Panc1 (cell line): ENCODE measurements around the gene CARM1. TPM values are rescaled to one million over a fixed set of nuclear protein-coding genes. Genes with fewer than 3 reads are reported as not detected.
A peak's percentile ranks its signal among the peaks of the same experiment; 100 is the strongest.
"Not testable (repeated sequence)": the region's sequence is repeated elsewhere in the genome, so short reads cannot be mapped to it uniquely, and the experiment has no call there.

ENCODE experiments used
- ATAC-seq: fragments of 200-7000 bp; cut with Tn5 transposase; 2 replicates; pipeline ENCODE4 v1.9.1; 2020; ENCODE audit warnings: mild to moderate bottlenecking, moderate library complexity
- BruUV-seq: library from RNA; stranded (reverse); fragments of 400-500 nt; replicated peaks from 2 replicates; lab custom pipeline; 2021; lab: Mats Ljungman, UMichigan
- CTCF ChIA-PET: fragments of 300-600 bp; sonication (Branson Sonifier 250); formaldehyde crosslinking; loops from one replicate; lab custom pipeline; 2022; ENCODE audit warnings: antibody characterized with exemption; lab: Charles Lee
- POLR2A ChIA-PET: fragments of 300-600 bp; sonication (Branson Sonifier 250); formaldehyde crosslinking; loops from one replicate; lab custom pipeline; 2022; ENCODE audit warnings: antibody characterized with exemption; lab: Charles Lee
- DNase-seq: peaks from one replicate; pipeline ENCODE4 v3.0.0-alpha.2; 2010; ENCODE audit warnings: low read depth, low spot score
- H3K27ac ChIP-seq: 2 replicates; pipeline ENCODE4 v1.5.1; 2011; ENCODE audit warnings: mild to moderate bottlenecking, low read length, inconsistent platforms
- H3K27me3 ChIP-seq: fragments of 200-500 bp; sonication (Bioruptor generic); 2 replicates; pipeline ENCODE4 v1.6.0; 2014; ENCODE audit warnings: low read length, inconsistent platforms; ENCODE audit not compliant: control insufficient read depth, insufficient read depth
- H3K36me3 ChIP-seq: fragments of 200-500 bp; sonication (Bioruptor generic); 2 replicates; pipeline ENCODE4 v1.5.1; 2014; ENCODE audit warnings: inconsistent platforms, mild to moderate bottlenecking, low read length, moderate library complexity; ENCODE audit not compliant: control insufficient read depth, insufficient read depth
- H3K4me1 ChIP-seq: 2 replicates; pipeline ENCODE4 v1.5.1; 2011; ENCODE audit warnings: inconsistent platforms, mild to moderate bottlenecking, low read length, moderate library complexity; ENCODE audit not compliant: control insufficient read depth, insufficient read depth
- H3K4me3 ChIP-seq, 2 experiments: 2 replicates each; pipeline ENCODE4 v1.5.1; 2011 to 2012; ENCODE audit warnings: low read depth in 2 of 2, low read length in 2 of 2, mild to moderate bottlenecking in 2 of 2, inconsistent platforms in 1 of 2, moderate library complexity in 1 of 2
- H3K9me3 ChIP-seq: fragments of 200-500 bp; sonication (Bioruptor generic); 2 replicates; pipeline ENCODE4 v1.5.1; 2014; ENCODE audit warnings: low read depth, mild to moderate bottlenecking, inconsistent platforms, low read length, moderate library complexity; ENCODE audit not compliant: control insufficient read depth, insufficient read depth
- POLR2AphosphoS5 ChIP-seq: IDR thresholded peaks from 2 replicates; pipeline ENCODE4 v1.6.1; 2012; ENCODE audit warnings: mild to moderate bottlenecking, low read depth, low read length, moderate library complexity
- SIN3A ChIP-seq: IDR thresholded peaks from 2 replicates; pipeline ENCODE4 v1.6.1; 2012; ENCODE audit warnings: low read depth, mild to moderate bottlenecking, low read length, moderate library complexity, borderline replicate concordance; ENCODE audit not compliant: insufficient read depth
- TCF7L2 ChIP-seq: IDR thresholded peaks from 2 replicates; pipeline ENCODE4 v1.6.1; 2011; ENCODE audit warnings: mild to moderate bottlenecking, low read depth, low read length, inconsistent platforms
- in situ Hi-C: cut with HindIII; loops from 2 replicates; pipeline ENCODE4 v1.10.0; 2016; ENCODE audit warnings: low sequenced_read_pairs, low pct_unique_long_range_greater_than_20kb
- intact Hi-C: fragments of 100-400 bp; cut with micrococcal nuclease; formaldehyde crosslinking; loops from one replicate; pipeline ENCODE4 v1.10.0; 2022; ENCODE audit not compliant: unreplicated experiment
- total RNA-seq: library from RNA; stranded (reverse); gene quantifications from one replicate; pipeline ENCODE4 v1.2.1, GENCODE V29; 2021; ENCODE audit not compliant: unreplicated experiment
- TF ChIP-seq, protein P1 (sequence below), 2 experiments: IDR thresholded peaks; 2 replicates each; pipeline ENCODE4 v1.6.1; 2011 to 2012; ENCODE audit warnings: low read depth in 2 of 2, control low read depth in 1 of 2, low read length in 1 of 2, mild to moderate bottlenecking in 1 of 2, moderate library complexity in 1 of 2; ENCODE audit not compliant: insufficient read depth in 1 of 2
- TF ChIP-seq, protein P2 (sequence below): fragments of 450-650 bp; IDR thresholded peaks from 2 replicates; pipeline ENCODE4 v1.5.1; 2017; ENCODE audit warnings: mild to moderate bottlenecking

Gene CARM1
- total RNA-seq, 1 experiment from 2014 or later = 44.9 TPM

DNA sequence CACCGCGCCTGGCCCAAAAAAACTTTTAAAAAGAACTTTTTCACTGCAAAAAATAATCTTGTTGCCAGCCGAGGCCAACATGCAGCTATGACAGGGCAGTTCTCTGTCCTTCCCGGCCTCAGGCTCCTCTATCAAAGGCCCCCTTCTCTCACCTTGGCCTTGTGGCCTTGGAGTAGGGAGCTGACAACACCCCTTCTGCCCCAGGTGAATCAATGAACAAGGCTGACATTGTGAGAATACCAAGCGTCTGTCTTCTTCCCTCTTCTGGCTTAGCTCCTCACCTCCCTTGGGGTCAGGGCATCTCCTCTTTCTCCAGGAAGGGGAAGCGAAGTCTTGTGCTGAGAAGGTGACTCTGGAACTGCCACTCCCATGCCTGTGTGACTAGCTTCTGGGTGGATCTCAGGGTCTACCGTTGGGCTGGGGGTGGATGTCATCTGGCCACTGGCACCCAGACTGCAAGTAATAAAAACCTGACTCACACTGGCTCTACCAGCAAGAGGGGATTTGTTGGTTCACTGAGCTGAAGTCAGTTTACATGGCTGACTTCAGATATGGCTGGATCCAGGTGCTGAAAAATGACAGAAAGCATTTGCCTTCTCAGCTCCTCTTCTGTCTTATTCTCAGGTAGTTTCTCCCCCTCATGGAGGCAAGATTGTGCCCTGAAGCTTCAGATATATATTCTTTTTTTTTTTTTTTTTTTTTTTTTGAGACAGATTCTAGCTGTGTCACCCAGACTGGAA, 16.8 kb upstream of the CARM1 start:
- ChIA-PET CTCF (interaction anchor here (0.6 to 1.8 kb wide), 2 partner anchors 10 to 183 kb away, joined by 3 to 12 read pairs; no protein-coding TSS in a partner anchor), POLR2A (interaction anchor here (0.6 kb wide), 1 partner anchor 28 kb away, joined by 4 read pairs; no protein-coding TSS in a partner anchor)
- no peak overlapping the region for H3K27ac ChIP-seq
- no peak for ATAC-seq
- BruUV-seq = no TSS peak
- no peaks in the 10 kb centered on the region for H3K36me3 ChIP-seq
- no peaks in the 10 kb centered on the region for H3K4me1 ChIP-seq
- in situ Hi-C loops = no loop called here
- no peaks in the 10 kb centered on the region for H3K9me3 ChIP-seq
- H3K4me3 ChIP-seq = no peak overlapping the region
- DNase-seq = no peak
- intact Hi-C loops = no loop called here
- no peak for TF ChIP-seq TCF7L2
- TF ChIP-seq, protein P1, sequence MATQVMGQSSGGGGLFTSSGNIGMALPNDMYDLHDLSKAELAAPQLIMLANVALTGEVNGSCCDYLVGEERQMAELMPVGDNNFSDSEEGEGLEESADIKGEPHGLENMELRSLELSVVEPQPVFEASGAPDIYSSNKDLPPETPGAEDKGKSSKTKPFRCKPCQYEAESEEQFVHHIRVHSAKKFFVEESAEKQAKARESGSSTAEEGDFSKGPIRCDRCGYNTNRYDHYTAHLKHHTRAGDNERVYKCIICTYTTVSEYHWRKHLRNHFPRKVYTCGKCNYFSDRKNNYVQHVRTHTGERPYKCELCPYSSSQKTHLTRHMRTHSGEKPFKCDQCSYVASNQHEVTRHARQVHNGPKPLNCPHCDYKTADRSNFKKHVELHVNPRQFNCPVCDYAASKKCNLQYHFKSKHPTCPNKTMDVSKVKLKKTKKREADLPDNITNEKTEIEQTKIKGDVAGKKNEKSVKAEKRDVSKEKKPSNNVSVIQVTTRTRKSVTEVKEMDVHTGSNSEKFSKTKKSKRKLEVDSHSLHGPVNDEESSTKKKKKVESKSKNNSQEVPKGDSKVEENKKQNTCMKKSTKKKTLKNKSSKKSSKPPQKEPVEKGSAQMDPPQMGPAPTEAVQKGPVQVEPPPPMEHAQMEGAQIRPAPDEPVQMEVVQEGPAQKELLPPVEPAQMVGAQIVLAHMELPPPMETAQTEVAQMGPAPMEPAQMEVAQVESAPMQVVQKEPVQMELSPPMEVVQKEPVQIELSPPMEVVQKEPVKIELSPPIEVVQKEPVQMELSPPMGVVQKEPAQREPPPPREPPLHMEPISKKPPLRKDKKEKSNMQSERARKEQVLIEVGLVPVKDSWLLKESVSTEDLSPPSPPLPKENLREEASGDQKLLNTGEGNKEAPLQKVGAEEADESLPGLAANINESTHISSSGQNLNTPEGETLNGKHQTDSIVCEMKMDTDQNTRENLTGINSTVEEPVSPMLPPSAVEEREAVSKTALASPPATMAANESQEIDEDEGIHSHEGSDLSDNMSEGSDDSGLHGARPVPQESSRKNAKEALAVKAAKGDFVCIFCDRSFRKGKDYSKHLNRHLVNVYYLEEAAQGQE (IDR thresholded peaks at IDR 0.05; ENCODE audit: insufficient read depth in 1 of 2, low read depth in 2 of 2, low read length in 1 of 2) = no peak
- no peak for TF ChIP-seq SIN3A
- TF ChIP-seq POLR2AphosphoS5 = no peak
- TF ChIP-seq, protein P2, sequence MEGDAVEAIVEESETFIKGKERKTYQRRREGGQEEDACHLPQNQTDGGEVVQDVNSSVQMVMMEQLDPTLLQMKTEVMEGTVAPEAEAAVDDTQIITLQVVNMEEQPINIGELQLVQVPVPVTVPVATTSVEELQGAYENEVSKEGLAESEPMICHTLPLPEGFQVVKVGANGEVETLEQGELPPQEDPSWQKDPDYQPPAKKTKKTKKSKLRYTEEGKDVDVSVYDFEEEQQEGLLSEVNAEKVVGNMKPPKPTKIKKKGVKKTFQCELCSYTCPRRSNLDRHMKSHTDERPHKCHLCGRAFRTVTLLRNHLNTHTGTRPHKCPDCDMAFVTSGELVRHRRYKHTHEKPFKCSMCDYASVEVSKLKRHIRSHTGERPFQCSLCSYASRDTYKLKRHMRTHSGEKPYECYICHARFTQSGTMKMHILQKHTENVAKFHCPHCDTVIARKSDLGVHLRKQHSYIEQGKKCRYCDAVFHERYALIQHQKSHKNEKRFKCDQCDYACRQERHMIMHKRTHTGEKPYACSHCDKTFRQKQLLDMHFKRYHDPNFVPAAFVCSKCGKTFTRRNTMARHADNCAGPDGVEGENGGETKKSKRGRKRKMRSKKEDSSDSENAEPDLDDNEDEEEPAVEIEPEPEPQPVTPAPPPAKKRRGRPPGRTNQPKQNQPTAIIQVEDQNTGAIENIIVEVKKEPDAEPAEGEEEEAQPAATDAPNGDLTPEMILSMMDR = no peak
- H3K27me3 ChIP-seq = no peaks in the 10 kb centered on the region

DNA sequence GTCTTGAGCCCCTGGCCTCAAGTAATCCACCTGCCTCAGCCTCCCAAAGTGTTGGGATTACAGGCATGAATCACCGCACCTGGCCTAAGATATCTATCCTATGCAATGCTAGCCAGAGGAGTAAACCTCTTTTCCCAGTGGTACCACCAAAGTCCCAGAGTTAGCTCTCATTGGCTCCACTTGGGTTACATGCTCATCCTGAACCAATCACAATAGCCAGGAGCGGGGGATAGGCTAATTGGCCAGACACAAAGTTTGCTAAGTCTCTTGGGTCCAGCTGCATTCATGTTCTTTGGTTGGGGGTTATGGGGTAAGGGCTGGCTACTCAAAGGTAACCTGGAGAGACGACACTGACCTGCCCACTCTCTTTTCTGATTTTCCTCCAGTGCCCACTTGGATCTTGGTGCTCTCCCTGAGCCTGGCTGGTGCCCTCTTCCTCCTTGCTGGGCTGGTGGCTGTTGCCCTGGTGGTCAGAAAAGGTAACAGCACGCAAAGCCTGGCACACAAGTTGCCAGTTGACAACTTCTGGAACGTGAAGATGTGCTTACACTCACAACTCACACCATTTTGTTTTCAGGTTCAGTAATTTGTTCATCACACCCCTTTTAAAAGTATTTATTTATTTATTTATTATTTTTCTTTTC, 15.4 kb upstream of the CARM1 start:
- BruUV-seq = no TSS peak
- Histone ChIP-seq H3K27ac (no peak overlapping the region), H3K4me3 (no peak overlapping the region), H3K27me3 (no peaks in the 10 kb centered on the region), H3K4me1 (no peaks in the 10 kb centered on the region), H3K36me3 (no peaks in the 10 kb centered on the region), H3K9me3 (no peaks in the 10 kb centered on the region)
- ChIA-PET CTCF (no interaction called here), POLR2A (no interaction called here)
- intact Hi-C loops (no loop called here), in situ Hi-C loops (no loop called here)
- DNase-seq = no peak
- ATAC-seq = peak; percentile 59; the same call in 1 of the 2 replicates
- TF ChIP-seq SIN3A (no peak), POLR2AphosphoS5 (no peak), TCF7L2 (no peak)
- TF ChIP-seq, protein P1 (IDR thresholded peaks at IDR 0.05; ENCODE audit: insufficient read depth in 1 of 2, low read depth in 2 of 2, low read length in 1 of 2) = no peak
- TF ChIP-seq, protein P2 = no peak; the same call in none of the 2 replicates

DNA sequence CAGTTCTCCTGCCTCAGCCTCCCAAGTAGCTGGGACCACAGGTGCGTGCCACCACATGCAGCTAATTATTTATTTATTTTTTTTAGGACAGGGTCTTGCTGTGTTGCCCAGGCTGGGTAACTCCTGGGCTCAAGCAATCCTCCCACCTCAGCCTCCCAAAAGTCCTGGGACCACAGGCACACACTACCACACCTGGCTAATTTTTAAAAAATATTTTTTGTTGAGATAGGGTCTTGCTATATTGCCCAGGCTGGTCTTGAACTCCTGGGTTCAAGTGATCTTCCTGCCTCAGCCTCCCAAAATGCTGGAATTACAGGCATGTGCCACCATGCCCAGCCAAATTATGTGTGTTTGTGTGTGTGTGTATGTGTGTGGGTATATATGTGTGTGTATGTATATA, 14.5 kb upstream of the CARM1 start:
- intact Hi-C loops, H3K36me3 ChIP-seq, POLR2A ChIA-PET, CTCF ChIA-PET, DNase-seq, BruUV-seq, H3K27me3 ChIP-seq, H3K9me3 ChIP-seq, ATAC-seq, H3K4me1 ChIP-seq, in situ Hi-C loops, H3K4me3 ChIP-seq, H3K27ac ChIP-seq: not testable (repeated sequence)
